GM12873 (cell line): Measurements from ENCODE around the gene TXNL4A.

Experiments used
- CTCF ChIP-seq: IDR thresholded peaks from 2 replicates; pipeline ENCODE4 v1.5.1; 2012; ENCODE audit warnings: low read depth, mild to moderate bottlenecking, moderate library complexity, low read length, control low read depth; ENCODE audit not compliant: insufficient read depth; ENCODE audit errors: missing control alignments

Gene TXNL4A

GRCh38 chr18:79948719-79949411 is 39.5 kb downstream of the TXNL4A start:
- no peak for TF ChIP-seq CTCF

- no peak for TF ChIP-seq CTCF
Observed at GRCh38 chr18:79947881-79948610, 40.3 kb downstream of the TXNL4A start.

- no peak for TF ChIP-seq CTCF
Observed at GRCh38 chr18:79947054-79947755, 41.2 kb downstream of the TXNL4A start.

- TF ChIP-seq CTCF, result no peak
Observed at GRCh38 chr18:79945118-79946042, 43.0 kb downstream of the TXNL4A start.

- no peak for TF ChIP-seq CTCF
Observed at GRCh38 chr18:79944746-79945117, 43.6 kb downstream of the TXNL4A start.

GRCh38 chr18:79944126-79944731 is 44.1 kb downstream of the TXNL4A start:
- TF ChIP-seq CTCF, result no peak
